DND-41 (cell line): Measurements from ENCODE around the gene TMEM169.

Experiments
- CTCF ChIP-seq: IDR thresholded peaks from 2 replicates; pipeline ENCODE4 v1.5.1; 2012; ENCODE audit warnings: borderline replicate concordance, low read length, moderate library complexity, mild to moderate bottlenecking; ENCODE audit not compliant: poor library complexity, severe bottlenecking; ENCODE audit errors: extremely low read depth
- EZH2 ChIP-seq: IDR thresholded peaks from 3 replicates; pipeline ENCODE4 v1.6.1; 2012; ENCODE audit warnings: borderline replicate concordance, low read depth, mild to moderate bottlenecking, moderate library complexity, low read length, inconsistent platforms; ENCODE audit not compliant: severe bottlenecking

- no peak for TF ChIP-seq EZH2
- no peak for TF ChIP-seq CTCF
Observed at GRCh38 chr2:216134958-216135541, 53.3 kb downstream of the TMEM169 start.
